Sigmoid colon (tissue), 7 donors: ENCODE measurements around the gene ITGA2. TPM values are rescaled to one million over a fixed set of nuclear protein-coding genes. Genes with fewer than 3 reads are reported as not detected.

Experiments used
- DNase-seq: peaks from one replicate; pipeline ENCODE4 v3.0.0-alpha.2; 2019
- H3K27ac ChIP-seq, 4 donors: fragments of 200-600 bp; sonication (generic); one replicate each; pipeline ENCODE4 v1.5.1; 2016 to 2019; ENCODE audit warnings: mild to moderate bottlenecking in 1 of 4
- H3K27me3 ChIP-seq, 3 donors: fragments of 200-600 bp; sonication (generic); one replicate each; pipeline ENCODE4 v1.5.1; 2019; ENCODE audit warnings: mild to moderate bottlenecking in 1 of 3
- H3K36me3 ChIP-seq, 4 donors: fragments of 200-600 bp; sonication (generic); one replicate each; pipeline ENCODE4 v1.5.1; 2016 to 2019
- H3K4me1 ChIP-seq, 4 donors: fragments of 200-600 bp; sonication (generic); one replicate each; pipeline ENCODE4 v1.5.1; 2017 to 2019
- H3K4me3 ChIP-seq, 4 donors: fragments of 200-600 bp; sonication (generic); one replicate each; pipeline ENCODE4 v1.5.1; 2017 to 2019; ENCODE audit warnings: mild to moderate bottlenecking in 2 of 4, moderate library complexity in 1 of 4
- H3K9me3 ChIP-seq, 4 donors: fragments of 200-600 bp in 3 of 4; sonication (generic) in 3 of 4; one replicate each; pipeline versions ENCODE4 v1.5.1 to v1.6.1; 2013 to 2019
- CTCF ChIP-seq, 4 experiments: fragments of 450-650 bp in 3 of 4; fragments of 200-600 bp in 1 of 4; IDR thresholded peaks; one replicate each; pipeline ENCODE4 v1.5.1; 2016 to 2019; ENCODE audit warnings: antibody characterized with exemption in 4 of 4, mild to moderate bottlenecking in 3 of 4, moderate library complexity in 2 of 4
- EP300 ChIP-seq, 4 donors: sonication (generic); formaldehyde crosslinking; IDR thresholded peaks; one replicate each; pipeline ENCODE4 v1.6.1; 2017; ENCODE audit warnings: antibody characterized with exemption in 4 of 4
- POLR2A ChIP-seq, 2 donors: fragments of 450-650 bp; IDR thresholded peaks; one replicate each; pipeline ENCODE4 v1.6.1; 2016; ENCODE audit warnings: antibody characterized with exemption in 2 of 2, mild to moderate bottlenecking in 2 of 2, moderate library complexity in 2 of 2
- POLR2AphosphoS5 ChIP-seq, 4 donors: sonication (generic); formaldehyde crosslinking; IDR thresholded peaks; one replicate each; pipeline ENCODE4 v1.6.1; 2017; ENCODE audit warnings: antibody characterized with exemption in 4 of 4
- WGBS, 2 donors: extraction: QIAGEN DNeasy Blood & Tissue Kit; methylation state at CpG; one replicate each; pipeline ENCODE4 v1.1.7; 2013; 5-methylcytosine and 5-hydroxymethylcytosine counted together
- intact Hi-C: fragments of 100-400 bp; cut with DNase I; formaldehyde crosslinking; loops from one replicate; pipeline ENCODE4 v1.15.1; 2023
- polyA plus RNA-seq, 3 donors: library from polyadenylated mRNA; stranded (reverse); fragments of 200-250 nt; gene quantifications; one replicate each; pipeline ENCODE4 v1.2.3, GENCODE V29; 2013
- total RNA-seq, 4 donors: library from RNA; depleted of rRNA; stranded (reverse); fragments of >200 nt; gene quantifications; one replicate each; pipeline ENCODE4 v1.1.0, GENCODE V29; 2016
- donor health status: healthy with polysubstance abuse.
- donor health status: Bipolar disorder and iron deficiency.
- donor health status: healthy.

Gene ITGA2
- total and polyA plus RNA-seq, 7 donors: 0.60 to 4.9 (median 1.4) TPM

- Histone ChIP-seq H3K27me3 (peaks cover 0 to under 1% (median 0%) of the 10 kb centered on the region in 3 donors), H3K4me1 (peaks cover 0 to 21% (median 13%) of the 10 kb centered on the region in 4 donors), H3K4me3 (no peak overlapping the region), H3K9me3 (no peaks in the 10 kb centered on the region), H3K27ac (peak overlapping the region in 1 of 4 donors; percentile 76), H3K36me3 (no peaks in the 10 kb centered on the region)
- no peak for TF ChIP-seq POLR2AphosphoS5 (IDR thresholded peaks at IDR 0.05)
- TF ChIP-seq EP300 (IDR thresholded peaks at IDR 0.05): no peak
- TF ChIP-seq POLR2A (IDR thresholded peaks at IDR 0.05): no peak
- TF ChIP-seq CTCF (IDR thresholded peaks at IDR 0.05): no peak
- no peak for DNase-seq
- 17 to 53% methylated on average over 4 of the region's 4 CpGs for WGBS, 2 donors
- intact Hi-C loops: loop anchor here (5.0 kb wide), 1 partner anchor 41 kb away; no protein-coding TSS in a partner anchor
Observed at GRCh38 chr5:52987711-52988331, 1.3 kb upstream of the ITGA2 start.

DNA sequence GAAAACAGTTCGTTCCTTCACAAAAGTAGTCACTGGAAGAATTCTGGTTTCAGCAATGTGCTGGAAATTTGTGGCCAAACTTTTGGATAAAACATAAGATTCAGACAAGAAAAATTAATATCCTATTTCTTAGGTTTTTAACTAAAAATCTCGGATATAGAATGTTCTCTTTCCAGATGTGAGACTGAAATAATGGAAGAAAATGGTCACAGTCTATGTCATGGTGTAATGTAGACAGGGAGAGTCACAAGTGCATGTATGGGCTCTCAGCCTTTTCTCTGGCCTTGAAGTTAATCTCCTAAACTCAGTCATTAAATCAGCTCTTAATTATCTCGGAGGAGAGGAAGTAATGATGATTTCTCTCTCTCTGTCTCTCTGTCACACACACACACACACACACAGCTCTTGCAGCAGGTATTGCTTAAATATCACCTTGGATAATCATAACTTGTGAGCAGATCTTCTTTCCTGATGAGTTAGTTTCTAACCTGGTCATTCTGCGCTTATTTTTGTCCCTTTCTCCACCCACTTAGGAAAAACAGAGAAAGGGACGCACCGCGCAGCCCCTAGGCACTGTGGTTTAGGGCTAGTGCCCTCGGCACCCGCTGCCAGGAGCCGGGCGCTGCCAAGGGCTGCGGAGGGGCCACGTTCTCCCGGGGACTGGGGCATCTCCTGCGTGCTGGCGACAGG lies 672 bp upstream of the ITGA2 start:
- DNase-seq: no peak
- WGBS, 2 donors: 4 to 9% methylated on average over 16 of the region's 16 CpGs
- Histone ChIP-seq H3K4me1 (peaks cover 0 to 21% (median 13%) of the 10 kb centered on the region in 4 donors), H3K4me3 (peak overlapping the region; percentile 40 to 63 (median 54)), H3K27ac (peak overlapping the region in 3 of 4 donors; percentile 12 to 76 (median 44)), H3K9me3 (no peaks in the 10 kb centered on the region), H3K36me3 (no peaks in the 10 kb centered on the region), H3K27me3 (peaks cover 0 to 7% (median 0%) of the 10 kb centered on the region in 3 donors)
- TF ChIP-seq EP300 (IDR thresholded peaks at IDR 0.05) (no peak), POLR2A (IDR thresholded peaks at IDR 0.05) (no peak), POLR2AphosphoS5 (IDR thresholded peaks at IDR 0.05) (no peak), CTCF (IDR thresholded peaks at IDR 0.05) (no peak)
- intact Hi-C loops: loop anchor here (5.0 kb wide), 1 partner anchor 41 kb away; no protein-coding TSS in a partner anchor

DNA sequence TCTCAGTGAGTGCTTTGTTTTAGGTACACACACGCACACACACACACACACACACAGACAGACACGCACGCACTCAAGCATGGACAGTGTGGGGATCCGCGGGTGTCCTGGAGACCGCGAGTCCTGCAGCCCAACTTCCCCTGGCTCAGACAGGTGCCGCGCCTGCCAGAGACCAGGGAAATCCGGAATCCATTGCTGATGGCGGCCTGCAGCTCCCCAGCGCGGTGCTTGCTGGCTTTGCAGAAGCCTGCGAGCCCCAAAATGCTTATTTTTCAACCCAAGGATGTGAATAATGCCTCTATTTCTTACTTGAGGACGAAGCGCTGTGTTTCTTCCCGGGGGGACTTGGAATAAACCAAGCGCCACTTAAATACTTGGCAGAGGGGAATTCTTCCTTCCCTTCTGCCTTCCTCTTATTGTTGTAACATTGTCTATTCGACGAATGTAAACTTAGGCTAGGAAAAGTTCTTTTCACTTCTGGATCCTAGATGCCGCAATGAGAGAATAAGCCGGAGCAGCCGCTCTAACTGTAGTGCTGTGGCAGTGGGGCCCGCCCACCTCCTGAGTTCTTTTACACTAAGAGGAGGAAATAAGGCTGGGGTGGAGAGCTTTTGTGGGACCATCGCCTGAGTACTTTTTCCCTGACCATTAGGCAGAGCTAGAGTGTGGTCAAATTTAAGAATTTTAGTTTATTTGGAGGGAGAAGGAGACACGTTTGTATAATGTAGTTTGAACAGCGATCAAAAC lies 802 bp downstream of the ITGA2 start:
- Histone ChIP-seq H3K27me3 (peaks cover 0 to 7% (median 0%) of the 10 kb centered on the region in 3 donors), H3K36me3 (no peaks in the 10 kb centered on the region), H3K27ac (peak overlapping the region; percentile 12 to 76 (median 44)), H3K4me3 (peak overlapping the region; percentile 40 to 63 (median 54)), H3K4me1 (peaks cover 0 to 21% (median 13%) of the 10 kb centered on the region in 4 donors), H3K9me3 (no peaks in the 10 kb centered on the region)
- 2 to 4% methylated on average over 27 of the region's 27 CpGs for WGBS, 2 donors
- DNase-seq: peak; percentile 70
- TF ChIP-seq POLR2A (IDR thresholded peaks at IDR 0.05) (no peak), CTCF (IDR thresholded peaks at IDR 0.05) (peak in 1 of 4 experiments; percentile 12), POLR2AphosphoS5 (IDR thresholded peaks at IDR 0.05) (no peak)
- intact Hi-C loops: loop anchor here (5.0 kb wide), 1 partner anchor 43 kb away; no protein-coding TSS in a partner anchor

GRCh38 chr5:52990528-52990925 lies 1.4 kb downstream of the ITGA2 start:
- Histone ChIP-seq H3K36me3 (no peaks in the 10 kb centered on the region), H3K27me3 (peaks cover 0 to 7% (median 0%) of the 10 kb centered on the region in 3 donors), H3K4me3 (peak overlapping the region in 1 of 4 donors; percentile 56), H3K9me3 (no peaks in the 10 kb centered on the region), H3K4me1 (peaks cover 0 to 21% (median 13%) of the 10 kb centered on the region in 4 donors), H3K27ac (peak overlapping the region in 1 of 4 donors; percentile 76)
- intact Hi-C loops: no loop called here
- no peak for DNase-seq
- 19 to 62% methylated on average over 4 of the region's 4 CpGs for WGBS, 2 donors
- TF ChIP-seq POLR2AphosphoS5 (IDR thresholded peaks at IDR 0.05): no peak
- TF ChIP-seq EP300 (IDR thresholded peaks at IDR 0.05): no peak
- no peak for TF ChIP-seq CTCF (IDR thresholded peaks at IDR 0.05)
- no peak for TF ChIP-seq POLR2A (IDR thresholded peaks at IDR 0.05)
